Measurements from ENCODE around the gene PAOX.

DNA sequence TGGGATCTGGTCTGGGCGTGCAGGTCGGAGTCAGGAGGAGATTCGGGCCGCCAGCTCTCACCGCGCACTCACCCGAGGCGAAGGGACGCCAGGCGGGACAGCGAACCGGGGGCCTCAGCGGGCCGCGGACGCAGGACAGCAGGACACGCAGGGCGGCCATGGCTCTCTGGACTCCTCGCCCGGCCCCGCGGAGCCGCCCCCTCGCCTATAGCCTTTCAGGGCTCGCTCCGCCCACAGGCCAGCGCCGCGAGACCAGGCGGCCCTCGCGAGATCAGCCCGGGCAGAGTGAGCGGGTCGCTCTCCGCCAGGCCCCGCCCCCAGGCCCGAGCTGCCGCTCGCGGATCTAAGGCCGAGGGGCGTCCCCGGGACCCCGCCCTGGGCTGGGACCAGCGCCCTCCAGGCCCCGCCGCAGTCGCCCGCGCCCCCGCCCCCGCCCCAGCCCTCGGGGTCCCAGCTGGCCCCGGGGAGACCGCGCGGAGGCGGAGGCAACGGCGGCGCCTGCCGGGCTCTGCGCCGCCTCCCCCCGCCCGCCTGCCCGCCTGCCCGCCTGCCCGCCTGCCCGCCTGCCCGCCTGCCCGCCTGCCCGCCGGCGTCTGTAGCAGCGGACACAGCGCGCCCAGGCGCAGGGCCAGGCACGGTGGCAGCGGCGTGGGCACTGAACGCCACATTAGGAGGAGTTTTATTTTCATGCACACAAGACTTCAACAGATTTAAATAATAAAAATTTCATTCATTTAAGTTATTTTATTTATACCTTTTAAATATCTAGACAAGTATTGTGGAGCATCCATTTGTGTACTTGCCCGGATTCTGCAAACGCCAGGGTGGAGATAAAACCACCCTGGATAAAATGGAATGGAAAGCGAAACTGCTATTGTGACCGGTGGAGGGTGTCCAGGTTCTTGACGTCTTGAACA, 5.6 kb upstream of the PAOX start, which contains the start of gene ECHS1:
- TF ChIP-seq EZH2phosphoT487 (conservative IDR thresholded peaks at IDR 0.05; ENCODE audit: low read length) = no peak
- TF ChIP-seq, protein P1, sequence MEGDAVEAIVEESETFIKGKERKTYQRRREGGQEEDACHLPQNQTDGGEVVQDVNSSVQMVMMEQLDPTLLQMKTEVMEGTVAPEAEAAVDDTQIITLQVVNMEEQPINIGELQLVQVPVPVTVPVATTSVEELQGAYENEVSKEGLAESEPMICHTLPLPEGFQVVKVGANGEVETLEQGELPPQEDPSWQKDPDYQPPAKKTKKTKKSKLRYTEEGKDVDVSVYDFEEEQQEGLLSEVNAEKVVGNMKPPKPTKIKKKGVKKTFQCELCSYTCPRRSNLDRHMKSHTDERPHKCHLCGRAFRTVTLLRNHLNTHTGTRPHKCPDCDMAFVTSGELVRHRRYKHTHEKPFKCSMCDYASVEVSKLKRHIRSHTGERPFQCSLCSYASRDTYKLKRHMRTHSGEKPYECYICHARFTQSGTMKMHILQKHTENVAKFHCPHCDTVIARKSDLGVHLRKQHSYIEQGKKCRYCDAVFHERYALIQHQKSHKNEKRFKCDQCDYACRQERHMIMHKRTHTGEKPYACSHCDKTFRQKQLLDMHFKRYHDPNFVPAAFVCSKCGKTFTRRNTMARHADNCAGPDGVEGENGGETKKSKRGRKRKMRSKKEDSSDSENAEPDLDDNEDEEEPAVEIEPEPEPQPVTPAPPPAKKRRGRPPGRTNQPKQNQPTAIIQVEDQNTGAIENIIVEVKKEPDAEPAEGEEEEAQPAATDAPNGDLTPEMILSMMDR (IDR thresholded peaks at IDR 0.05; ENCODE audit: insufficient read depth, low read length, poor library complexity, severe bottlenecking) = no peak
